Measurements from ENCODE around the gene FTSJ3. TPM values are rescaled to one million over a fixed set of nuclear protein-coding genes. Genes with fewer than 3 reads are reported as not detected.

FTSJ3 gene
- total and polyA plus RNA-seq, 2 of the 13 experiments (the other 11 are each of a cell fraction or from before 2014, with no cell fraction given): 26.0 to 64.2 TPM

- no peak overlapping the region for H3K4me2 ChIP-seq (ENCODE audit: low read depth, low read length)
- no peaks in the 10 kb centered on the region for H3K9me3 ChIP-seq (ENCODE audit: low read length)
- peaks cover 47 to 94% of the 10 kb centered on the region in 2 experiments for H3K36me3 ChIP-seq (replicated peaks in 1 of 2; ENCODE audit: control insufficient read depth in 1 of 2, insufficient read depth in 2 of 2, low read length in 2 of 2)
- peaks cover 12% of the 10 kb centered on the region for H3K79me2 ChIP-seq (ENCODE audit: insufficient read depth, low read length)
- H3K4me1 ChIP-seq (ENCODE audit: insufficient read depth, low read length): peaks cover 23% of the 10 kb centered on the region
- H3K9ac ChIP-seq (ENCODE audit: insufficient read depth, low read depth, low read length): no peak overlapping the region
- 94% methylated on average over 10 of the region's 10 CpGs for WGBS (ENCODE audit: low lambda C conversion rate)
- DNase-seq (ENCODE audit: low spot score): no peak
- H3K27ac ChIP-seq (ENCODE audit: extremely low read length, insufficient read depth, low read length): no peak overlapping the region
- peaks cover 3% of the 10 kb centered on the region; the same call in 1 of the 2 replicates for H4K20me1 ChIP-seq (ENCODE audit: insufficient read depth, low read length)
- BruUV-seq (replicated peaks): no TSS peak
- no peak for FAIRE-seq
- in situ Hi-C loops (cut with HindIII; ENCODE audit: extremely low pct_ligation_motif_present, low pct_unique_long_range_greater_than_20kb): no loop called here
- intact Hi-C loops (cut with micrococcal nuclease; ENCODE audit: unreplicated experiment): no loop called here
- TF ChIP-seq, protein P1, sequence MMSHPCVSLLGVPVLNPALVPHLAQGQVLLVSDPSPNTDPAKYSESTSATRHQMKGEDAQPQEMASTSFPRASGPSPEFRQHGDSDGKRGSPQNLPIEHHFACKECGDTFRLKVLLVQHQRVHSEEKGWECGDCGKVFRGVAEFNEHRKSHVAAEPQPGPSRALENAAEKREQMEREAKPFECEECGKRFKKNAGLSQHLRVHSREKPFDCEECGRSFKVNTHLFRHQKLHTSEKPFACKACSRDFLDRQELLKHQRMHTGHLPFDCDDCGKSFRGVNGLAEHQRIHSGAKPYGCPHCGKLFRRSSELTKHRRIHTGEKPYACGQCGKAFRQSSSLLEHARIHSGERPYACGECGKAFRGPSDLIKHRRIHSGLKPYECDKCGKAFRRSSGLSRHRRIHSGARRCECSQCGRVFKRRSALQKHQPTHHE (CRISPR knock-in tag; IDR thresholded peaks at IDR 0.05; ENCODE audit: borderline replicate concordance): no peak
- peak; percentile 19 for TF ChIP-seq RBM22 (optimal IDR thresholded peaks at IDR 0.05; ENCODE audit: low read length)
- TF ChIP-seq PAXIP1 (CRISPR knock-in tag; conservative IDR thresholded peaks at IDR 0.05): no peak
- TF ChIP-seq SATB2 (CRISPR knock-in tag; IDR thresholded peaks at IDR 0.05): no peak
- H2AFZ ChIP-seq (ENCODE audit: low read length): no peak overlapping the region
- no peaks in the 10 kb centered on the region for H3K27me3 ChIP-seq (ENCODE audit: control insufficient read depth in 1 of 2, insufficient read depth in 2 of 2, low read length in 2 of 2)
- no peak overlapping the region for H3K4me3 ChIP-seq (replicated peaks in 1 of 3; ENCODE audit: insufficient read depth in 1 of 3, low read depth in 2 of 3, low read length in 3 of 3)
- CTCF ChIA-PET (ENCODE audit: low intra/inter-chr PET ratio, low total read pairs): no interaction called here
- POLR2A ChIA-PET: interaction anchor here (0.9 to 1.6 kb wide), 3 partner anchors 9 to 48 kb away, joined by 3 to 4 read pairs (median 4); partner anchors contain the start of genes CCDC47 and SMARCD2
- ATAC-seq: no peak; the same call in 2 of the 3 replicates
Measured at GRCh38 chr17:63820963-63821561, 6.4 kb downstream of the FTSJ3 start.

Measured in HepG2 (cell line).